ENCODE data around the gene IRAK1BP1.

GRCh38 chr6:78851156-78851555, 16.2 kb upstream of the IRAK1BP1 start:
- TF ChIP-seq HNRNPL (IDR thresholded peaks at IDR 0.05; ENCODE audit: low read depth, low read length) (no peak), PML (IDR thresholded peaks at IDR 0.05; ENCODE audit: low read length) (no peak), SP1 (CRISPR knock-in tag; IDR thresholded peaks at IDR 0.05) (no peak), BRCA1 (IDR thresholded peaks at IDR 0.05) (no peak), BRCA1 (CRISPR knock-in tag; IDR thresholded peaks at IDR 0.05) (no peak), TEAD4 (IDR thresholded peaks at IDR 0.05; ENCODE audit: low read length) (no peak), TEAD4 (CRISPR knock-in tag; IDR thresholded peaks at IDR 0.05; ENCODE audit: borderline replicate concordance) (no peak), ZNF740 (CRISPR knock-in tag; IDR thresholded peaks at IDR 0.05) (no peak), ZNF740 (tag; IDR thresholded peaks at IDR 0.05) (no peak), HDAC1 (IDR thresholded peaks at IDR 0.05) (no peak), CBX5 (IDR thresholded peaks at IDR 0.05; ENCODE audit: borderline replicate concordance, low read depth) (no peak), POLR2A (conservative IDR thresholded peaks at IDR 0.05) (no peak), ZNF41 (CRISPR knock-in tag; conservative IDR thresholded peaks at IDR 0.05) (no peak), BHLHE40 (IDR thresholded peaks at IDR 0.05; ENCODE audit: low read length) (no peak)
- TF ChIP-seq, protein P1, sequence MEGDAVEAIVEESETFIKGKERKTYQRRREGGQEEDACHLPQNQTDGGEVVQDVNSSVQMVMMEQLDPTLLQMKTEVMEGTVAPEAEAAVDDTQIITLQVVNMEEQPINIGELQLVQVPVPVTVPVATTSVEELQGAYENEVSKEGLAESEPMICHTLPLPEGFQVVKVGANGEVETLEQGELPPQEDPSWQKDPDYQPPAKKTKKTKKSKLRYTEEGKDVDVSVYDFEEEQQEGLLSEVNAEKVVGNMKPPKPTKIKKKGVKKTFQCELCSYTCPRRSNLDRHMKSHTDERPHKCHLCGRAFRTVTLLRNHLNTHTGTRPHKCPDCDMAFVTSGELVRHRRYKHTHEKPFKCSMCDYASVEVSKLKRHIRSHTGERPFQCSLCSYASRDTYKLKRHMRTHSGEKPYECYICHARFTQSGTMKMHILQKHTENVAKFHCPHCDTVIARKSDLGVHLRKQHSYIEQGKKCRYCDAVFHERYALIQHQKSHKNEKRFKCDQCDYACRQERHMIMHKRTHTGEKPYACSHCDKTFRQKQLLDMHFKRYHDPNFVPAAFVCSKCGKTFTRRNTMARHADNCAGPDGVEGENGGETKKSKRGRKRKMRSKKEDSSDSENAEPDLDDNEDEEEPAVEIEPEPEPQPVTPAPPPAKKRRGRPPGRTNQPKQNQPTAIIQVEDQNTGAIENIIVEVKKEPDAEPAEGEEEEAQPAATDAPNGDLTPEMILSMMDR (IDR thresholded peaks at IDR 0.05 in 2 of 3, conservative IDR thresholded peaks at IDR 0.05 in 1 of 3; ENCODE audit: insufficient read depth in 2 of 3, low read depth in 1 of 3, low read length in 3 of 3) = no peak

Measured in K562 (cell line).